ENCODE data around the gene PGBD5. TPM values are rescaled to one million over a fixed set of nuclear protein-coding genes. Genes with fewer than 3 reads are reported as not detected.

Gene PGBD5
- total RNA-seq, 2 donors from 2014 or later, result 0.14 to 0.63 TPM

- TF ChIP-seq CTCF (IDR thresholded peaks at IDR 0.05), result no peak
- no peak for ATAC-seq (ENCODE audit: insufficient number of reproducible peaks, low FRiP score, low read depth)
- no peak overlapping the region for H3K27ac ChIP-seq
- no peaks in the 10 kb centered on the region for H3K36me3 ChIP-seq
- H3K4me3 ChIP-seq, result no peak overlapping the region
- peaks cover 9% of the 10 kb centered on the region for H3K9me3 ChIP-seq
- H3K4me1 ChIP-seq (ENCODE audit: control insufficient read depth in 1 of 2, low read depth in 2 of 2), result no peaks in the 10 kb centered on the region
- DNase-seq (ENCODE audit: low spot score), result no peak
- no peaks in the 10 kb centered on the region for H3K27me3 ChIP-seq (replicated peaks; ENCODE audit: insufficient read depth)
Measured at GRCh38 chr1:230375780-230376179, 50.4 kb downstream of the PGBD5 start.

- Histone ChIP-seq H3K27ac (no peak overlapping the region), H3K4me1 (ENCODE audit: control insufficient read depth in 1 of 2, low read depth in 2 of 2) (no peaks in the 10 kb centered on the region), H3K36me3 (no peaks in the 10 kb centered on the region), H3K9me3 (peaks cover 9% of the 10 kb centered on the region), H3K27me3 (replicated peaks; ENCODE audit: insufficient read depth) (no peaks in the 10 kb centered on the region), H3K4me3 (no peak overlapping the region)
- ATAC-seq (ENCODE audit: insufficient number of reproducible peaks, low FRiP score, low read depth) (no peak), DNase-seq (ENCODE audit: low spot score) (no peak)
- no peak for TF ChIP-seq CTCF (IDR thresholded peaks at IDR 0.05)
Measured at GRCh38 chr1:230375147-230375546, 51.0 kb downstream of the PGBD5 start.

- Histone ChIP-seq H3K9me3 (no peaks in the 10 kb centered on the region), H3K4me1 (ENCODE audit: control insufficient read depth in 1 of 2, low read depth in 2 of 2) (no peaks in the 10 kb centered on the region), H3K27me3 (replicated peaks; ENCODE audit: insufficient read depth) (no peaks in the 10 kb centered on the region), H3K4me3 (no peak overlapping the region), H3K36me3 (no peaks in the 10 kb centered on the region), H3K27ac (no peak overlapping the region)
- no peak for TF ChIP-seq CTCF (IDR thresholded peaks at IDR 0.05)
- DNase-seq (ENCODE audit: low spot score) (no peak), ATAC-seq (ENCODE audit: insufficient number of reproducible peaks, low FRiP score, low read depth) (no peak)
Measured at GRCh38 chr1:230371923-230372703, 54.0 kb downstream of the PGBD5 start.

GRCh38 chr1:230370109-230370508 lies 56.0 kb downstream of the PGBD5 start:
- Histone ChIP-seq H3K4me3 (no peak overlapping the region), H3K36me3 (no peaks in the 10 kb centered on the region), H3K9me3 (no peaks in the 10 kb centered on the region), H3K4me1 (ENCODE audit: control insufficient read depth in 1 of 2, low read depth in 2 of 2) (no peaks in the 10 kb centered on the region), H3K27ac (no peak overlapping the region), H3K27me3 (replicated peaks; ENCODE audit: insufficient read depth) (no peaks in the 10 kb centered on the region)
- ATAC-seq (ENCODE audit: insufficient number of reproducible peaks, low FRiP score, low read depth) (no peak), DNase-seq (ENCODE audit: low spot score) (no peak)
- no peak for TF ChIP-seq CTCF (IDR thresholded peaks at IDR 0.05)

GRCh38 chr1:230368871-230369270 lies 57.3 kb downstream of the PGBD5 start:
- no peaks in the 10 kb centered on the region for H3K27me3 ChIP-seq (replicated peaks; ENCODE audit: insufficient read depth)
- no peak for DNase-seq (ENCODE audit: low spot score)
- no peak for ATAC-seq (ENCODE audit: insufficient number of reproducible peaks, low FRiP score, low read depth)
- no peaks in the 10 kb centered on the region for H3K9me3 ChIP-seq
- H3K36me3 ChIP-seq, result no peaks in the 10 kb centered on the region
- no peak overlapping the region for H3K4me3 ChIP-seq
- no peak for TF ChIP-seq CTCF (IDR thresholded peaks at IDR 0.05)
- H3K4me1 ChIP-seq (ENCODE audit: control insufficient read depth in 1 of 2, low read depth in 2 of 2), result no peaks in the 10 kb centered on the region
- no peak overlapping the region for H3K27ac ChIP-seq
